Hematopoietic multipotent progenitor cell treated with erythropoietin and hydrocortisone succinate and interleukin-3 and kit ligand, for 6 days (in vitro differentiated cells): ENCODE measurements around the gene LENG1.
A peak's percentile ranks its signal among the peaks of the same experiment; 100 is the strongest.
"Not testable (repeated sequence)": the region's sequence is repeated elsewhere in the genome, so short reads cannot be mapped to it uniquely, and the experiment has no call there.

ENCODE experiments used
- DNase-seq: peaks from one replicate; pipeline ENCODE4 v3.0.0-alpha.2; 2015

The LENG1 gene

GRCh38 chr19:54159352-54160181 lies at the start of gene LENG1:
Gene LENG1, minus strand, starts transcription at chr19:54159721. Its CDS starts 26 bp downstream, at chr19:54159695.
- DNase-seq = peak; percentile 100

- peak; percentile 39 for DNase-seq
These were observed 49.2 kb upstream of the LENG1 start for GRCh38 chr19:54208784-54209057.

- peak; percentile 99 for DNase-seq
These were observed 48.7 kb upstream of the LENG1 start for GRCh38 chr19:54207983-54208783.

GRCh38 chr19:54207676-54207982 lies 48.1 kb upstream of the LENG1 start:
- peak; percentile 29 for DNase-seq

GRCh38 chr19:54207193-54207592 lies 47.7 kb upstream of the LENG1 start:
- not testable (repeated sequence) for DNase-seq

GRCh38 chr19:54206831-54207177 lies 47.3 kb upstream of the LENG1 start:
- DNase-seq = no peak

GRCh38 chr19:54206030-54206830 lies 46.7 kb upstream of the LENG1 start:
- no peak for DNase-seq

GRCh38 chr19:54204767-54205468 lies 45.4 kb upstream of the LENG1 start:
- no peak for DNase-seq

- DNase-seq = no peak
These were observed 43.7 kb upstream of the LENG1 start for GRCh38 chr19:54203151-54203611.

GRCh38 chr19:54201980-54202379 lies 42.5 kb upstream of the LENG1 start:
- no peak for DNase-seq

GRCh38 chr19:54201172-54201701 lies 41.7 kb upstream of the LENG1 start:
- no peak for DNase-seq

- no peak for DNase-seq
These were observed 39.9 kb upstream of the LENG1 start for GRCh38 chr19:54199401-54199800.

- no peak for DNase-seq
These were observed 37.6 kb upstream of the LENG1 start for GRCh38 chr19:54197121-54197520.

- no peak for DNase-seq
These were observed 37.0 kb upstream of the LENG1 start for GRCh38 chr19:54196536-54196935.

- not testable (repeated sequence) for DNase-seq
These were observed 34.9 kb upstream of the LENG1 start for GRCh38 chr19:54194463-54194862.

GRCh38 chr19:54193011-54193410 lies 33.5 kb upstream of the LENG1 start:
- DNase-seq = no peak

- no peak for DNase-seq
These were observed 32.4 kb upstream of the LENG1 start for GRCh38 chr19:54191811-54192453.

- DNase-seq = peak; percentile 90
These were observed 31.7 kb upstream of the LENG1 start, which contains the start of gene TSEN34 for GRCh38 chr19:54191011-54191810. Gene TSEN34, plus strand, starts transcription at chr19:54191308. Its CDS starts 57 bp downstream, at chr19:54191365.

GRCh38 chr19:54190503-54191010 lies 31.0 kb upstream of the LENG1 start:
- peak; percentile 100 for DNase-seq

GRCh38 chr19:54189735-54190502 lies 30.4 kb upstream of the LENG1 start:
- peak; percentile 100 for DNase-seq
